GM19395 (cell line): Measurements from ENCODE around the gene KCTD19.

Experiments
- ATAC-seq: cut with Tn5 transposase; IDR thresholded peaks from one replicate; pipeline ENCODE4 v1.9.1; 2021; ENCODE audit warnings: mild to moderate bottlenecking, moderate library complexity; ENCODE audit not compliant: unreplicated experiment

Gene KCTD19

DNA sequence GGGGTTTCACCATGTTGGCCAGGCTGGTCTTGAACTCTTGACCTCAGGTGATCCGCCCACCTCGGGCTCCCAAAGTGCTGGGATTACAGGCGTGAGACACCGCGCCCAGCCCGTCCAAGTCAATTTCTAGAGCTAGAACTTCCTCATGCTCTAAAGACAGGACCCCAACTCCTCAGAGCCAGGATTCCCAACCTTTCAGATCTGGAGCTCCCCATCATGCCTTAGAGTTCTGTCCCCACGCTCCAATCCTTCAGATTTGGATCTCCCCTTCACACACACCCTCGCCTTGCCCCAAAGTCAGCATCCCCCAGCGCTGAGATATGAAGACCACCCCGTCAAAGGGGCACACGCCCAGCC lies 448 bp downstream of the KCTD19 start:
- no peak for ATAC-seq

DNA sequence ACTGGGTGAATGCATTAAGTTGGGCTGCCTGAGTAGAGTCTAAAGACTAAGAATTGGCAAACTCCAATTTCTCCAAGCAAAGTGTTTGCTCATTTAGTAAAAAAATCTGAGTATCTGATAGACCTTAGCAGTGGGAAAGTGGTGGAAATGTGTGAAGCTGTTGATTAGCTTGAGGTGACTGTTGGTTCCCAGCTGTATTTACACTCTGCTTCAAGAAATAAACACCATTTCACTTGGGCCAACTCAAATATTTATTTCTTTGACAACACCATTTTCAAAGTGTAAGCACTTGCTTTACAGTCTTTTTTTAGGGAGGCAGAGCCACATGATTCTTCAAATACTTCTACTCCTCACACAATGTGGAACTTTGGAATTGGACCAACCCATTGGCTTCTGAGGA lies 8.7 kb downstream of the KCTD19 start:
- no peak for ATAC-seq

DNA sequence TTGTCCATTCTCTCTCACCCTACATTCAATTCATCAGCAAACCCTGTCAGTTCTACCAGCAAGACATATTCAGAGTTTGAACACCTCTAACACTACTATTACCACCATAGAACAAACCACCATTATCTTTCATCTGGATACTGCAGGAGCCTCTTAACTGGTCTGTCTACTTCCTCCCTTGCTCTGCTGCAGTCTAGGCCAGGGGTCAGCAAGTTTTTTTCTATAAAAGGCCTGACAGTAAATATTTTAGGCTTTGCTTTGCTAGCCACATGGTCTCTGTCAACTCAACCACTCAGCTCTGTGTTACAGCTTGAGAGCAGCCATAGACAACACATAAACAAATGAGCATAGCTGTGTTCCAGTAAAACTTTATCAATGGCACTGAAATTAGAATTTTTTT lies 13.8 kb downstream of the KCTD19 start:
- ATAC-seq: no peak

DNA sequence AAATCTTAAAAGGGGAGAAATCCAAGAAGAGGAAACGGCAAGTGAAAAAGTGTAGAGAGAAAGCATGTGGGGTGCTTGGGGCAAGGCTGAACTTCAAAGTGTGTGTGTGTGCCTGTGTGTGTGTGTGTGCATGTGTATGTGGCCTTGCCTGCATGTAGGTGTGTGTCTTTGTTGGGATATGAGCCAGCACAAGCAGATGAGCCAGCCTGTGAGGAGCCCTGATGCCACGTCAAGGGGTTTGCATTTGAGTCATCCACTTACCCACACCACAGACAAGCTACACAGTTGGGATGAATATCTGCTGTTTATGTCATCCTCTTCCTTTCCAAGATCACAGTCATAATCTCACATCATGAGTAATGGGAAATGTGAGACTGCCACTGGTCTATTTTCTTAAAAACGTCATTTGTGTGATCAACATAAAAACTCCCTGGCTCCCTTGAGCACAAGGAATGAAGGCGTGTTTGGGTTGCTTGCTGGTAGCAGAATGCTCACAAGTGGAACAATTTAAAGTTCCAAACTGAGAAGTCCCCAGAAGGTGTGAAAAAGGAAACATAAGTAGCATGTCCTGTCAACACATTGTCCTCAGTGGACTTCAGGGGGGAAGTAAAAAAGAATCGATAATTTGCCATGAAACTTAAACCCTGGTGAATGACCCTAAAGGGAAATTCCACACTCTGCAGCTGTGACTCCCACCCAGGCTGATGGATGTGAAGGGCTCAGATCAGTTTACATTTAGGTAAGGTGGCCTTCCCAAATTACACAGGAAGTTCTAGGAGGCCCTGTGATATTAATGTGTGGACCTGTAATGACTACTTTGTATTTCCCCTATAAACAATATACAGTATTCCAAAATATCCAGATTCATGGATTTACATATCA lies 14.7 kb downstream of the KCTD19 start:
- peak; percentile 92 for ATAC-seq

DNA sequence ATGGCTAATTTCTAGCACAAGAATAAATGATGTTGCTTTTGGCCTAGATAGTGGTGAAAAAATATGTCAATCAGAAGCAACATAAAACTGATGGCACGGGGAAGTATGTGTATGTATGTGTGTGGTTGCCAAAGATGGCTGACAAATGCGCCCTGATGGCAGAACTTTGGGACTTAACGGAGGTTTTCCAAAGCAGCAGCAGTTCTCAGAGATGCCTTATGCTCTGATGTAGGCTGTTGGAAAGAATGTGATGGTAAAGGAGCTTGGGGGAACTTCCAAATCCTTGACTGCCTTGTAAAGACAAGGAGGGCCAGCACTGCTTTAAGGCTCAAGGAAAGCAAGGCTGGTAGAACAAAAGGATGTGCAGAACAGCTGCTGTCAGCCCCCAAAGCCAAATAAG lies 16.0 kb downstream of the KCTD19 start:
- no peak for ATAC-seq

DNA sequence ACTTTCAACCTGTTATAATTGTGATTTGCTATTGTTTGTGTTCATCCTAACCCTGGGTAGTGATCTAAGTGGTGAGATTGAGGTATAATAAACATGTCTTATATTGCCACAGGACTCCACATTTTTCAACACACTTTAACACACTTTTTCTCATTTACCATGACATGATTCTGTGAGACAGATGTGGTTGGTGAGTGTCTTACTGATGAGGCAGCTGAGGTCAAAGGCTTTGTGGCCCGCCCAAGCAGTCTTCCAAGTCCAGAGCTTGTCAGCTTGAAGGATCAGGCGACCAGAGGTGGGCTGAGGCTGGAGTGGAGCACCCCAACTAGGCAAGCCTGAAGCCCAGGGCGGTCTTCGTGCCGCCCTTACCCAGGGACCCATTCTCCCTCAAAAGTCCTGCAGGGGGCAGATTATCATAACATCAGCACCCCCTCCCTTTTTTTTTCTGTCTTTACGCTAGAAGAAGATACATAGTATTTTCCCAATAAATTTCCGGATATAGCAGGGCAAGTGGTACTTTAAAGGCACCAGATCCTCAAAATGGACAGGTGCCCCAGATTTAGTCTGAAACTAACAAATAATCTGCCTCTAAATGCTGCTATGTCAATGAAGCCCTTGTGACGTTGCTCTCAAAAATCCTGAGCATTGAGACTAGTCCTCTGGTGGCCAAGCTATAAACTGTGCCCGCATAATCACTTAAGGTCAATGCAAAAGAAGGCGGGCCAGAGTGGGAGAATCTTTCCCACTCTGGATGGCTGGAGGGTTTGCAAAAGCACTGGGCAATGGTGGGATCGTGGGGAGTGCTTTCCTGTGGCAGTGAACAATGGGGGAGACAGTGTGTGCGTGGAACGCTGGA lies 21.1 kb downstream of the KCTD19 start:
- ATAC-seq: no peak

DNA sequence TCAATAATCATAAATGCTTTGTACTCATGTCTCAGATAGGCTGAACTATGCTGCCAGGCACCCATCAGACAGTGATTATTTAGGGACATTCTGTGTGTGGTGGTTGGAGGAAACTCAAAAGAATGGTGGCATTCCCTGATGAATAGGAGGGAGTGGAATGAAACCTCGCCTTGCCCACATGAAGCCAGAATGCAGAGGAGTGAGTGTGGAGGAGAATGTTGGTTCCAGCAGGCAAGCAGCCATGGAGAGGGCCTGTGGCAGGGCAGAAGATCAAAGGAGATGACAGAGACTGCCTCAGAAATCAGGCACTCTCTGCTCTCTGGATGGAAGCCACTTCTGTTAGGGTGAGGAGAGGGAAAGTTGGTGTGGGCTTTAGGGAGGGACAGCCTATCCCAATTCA lies 22.5 kb downstream of the KCTD19 start:
- ATAC-seq: no peak

DNA sequence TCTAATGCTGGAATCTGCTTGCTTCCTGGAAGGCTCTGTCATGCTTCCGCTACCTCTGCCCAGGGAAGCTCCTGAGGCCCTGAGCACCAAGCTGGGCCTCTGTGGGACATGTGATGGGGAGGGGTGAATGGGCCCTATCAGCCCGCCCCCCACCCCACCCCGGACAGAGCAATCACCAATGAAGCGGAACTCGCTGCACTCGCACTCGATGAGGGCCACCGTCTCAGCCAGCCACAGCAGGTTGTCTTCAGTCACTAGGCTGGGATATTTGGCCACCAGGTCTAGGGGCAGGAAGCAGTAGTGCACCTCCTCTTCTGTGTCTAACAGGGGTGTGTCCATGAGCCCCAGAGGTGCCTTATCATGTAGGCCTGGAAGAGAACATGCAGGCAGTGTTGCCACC lies 23.6 kb downstream of the KCTD19 start:
- ATAC-seq: no peak

DNA sequence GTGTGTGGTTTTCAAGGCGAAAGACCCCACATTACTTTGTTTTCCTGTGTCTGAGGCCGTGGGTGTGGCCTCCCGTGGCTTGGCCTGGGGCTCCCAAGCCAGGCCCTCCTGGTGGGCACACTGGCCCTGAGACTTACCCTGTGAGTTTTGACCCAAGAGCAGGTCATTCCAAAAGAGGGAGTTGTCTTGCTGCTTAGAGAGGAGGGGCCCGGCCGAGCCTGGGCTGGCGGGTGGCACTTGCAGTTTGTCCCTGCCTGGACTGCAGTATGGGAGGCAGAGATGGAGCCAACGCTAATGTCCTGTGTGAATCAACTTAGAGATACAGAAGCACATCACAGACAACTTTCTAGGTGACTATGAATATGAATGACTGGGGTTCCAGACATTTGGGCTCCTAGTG lies 24.5 kb downstream of the KCTD19 start:
- ATAC-seq: no peak

DNA sequence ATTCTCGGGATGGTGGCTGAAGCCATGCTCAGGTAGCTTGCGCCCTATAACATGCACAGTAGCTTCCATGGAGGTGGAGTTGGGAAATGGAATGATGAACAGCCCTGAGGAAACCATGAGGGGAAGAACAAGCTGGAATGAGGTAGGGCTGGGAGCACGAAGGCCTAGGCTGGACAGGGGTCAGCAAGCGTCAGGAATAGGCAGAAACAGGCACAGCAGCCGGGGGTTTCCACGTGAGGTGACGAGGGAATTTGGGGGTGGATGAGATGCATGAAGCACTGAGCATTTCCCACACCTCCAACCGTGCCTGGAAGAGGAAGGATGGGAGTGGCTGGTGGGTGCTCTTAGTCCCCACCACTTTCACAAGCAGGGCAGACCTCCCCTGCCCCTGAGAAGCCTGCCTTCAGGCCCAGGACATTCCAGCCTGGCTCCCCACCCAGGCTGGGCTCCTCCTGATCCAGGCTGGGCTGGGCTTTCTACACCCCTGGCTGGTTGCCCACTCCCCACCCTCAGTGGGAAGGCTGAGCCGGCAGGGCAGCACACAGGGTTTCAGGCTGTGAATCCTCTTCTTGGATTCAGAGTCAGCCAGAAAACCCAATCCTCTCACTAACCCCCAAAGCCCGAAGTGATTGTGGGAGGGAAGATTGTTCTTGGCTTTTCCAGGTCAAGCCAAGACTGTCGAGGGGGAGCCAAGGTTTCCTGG lies 25.3 kb downstream of the KCTD19 start:
- ATAC-seq: no peak

DNA sequence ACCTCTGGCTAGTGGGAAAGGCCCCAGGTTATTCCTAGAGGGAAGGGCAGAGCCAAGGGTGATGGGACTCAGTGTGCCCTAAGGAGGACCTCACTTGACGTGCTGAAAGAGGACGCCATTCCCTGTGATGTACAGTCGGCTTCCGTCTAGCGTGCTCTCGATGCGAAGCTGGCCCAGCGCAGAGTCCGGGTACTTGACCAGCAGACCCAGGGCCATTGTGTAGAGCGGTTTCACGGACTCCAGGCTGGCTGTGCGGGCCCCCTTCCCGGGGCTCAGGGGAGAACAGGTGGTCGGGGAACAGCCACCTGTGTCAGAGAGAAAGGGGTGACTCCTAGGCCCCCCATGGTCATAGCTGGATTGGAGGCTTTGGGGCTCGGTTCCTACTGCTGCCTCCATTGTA lies 27.3 kb downstream of the KCTD19 start:
- no peak for ATAC-seq

DNA sequence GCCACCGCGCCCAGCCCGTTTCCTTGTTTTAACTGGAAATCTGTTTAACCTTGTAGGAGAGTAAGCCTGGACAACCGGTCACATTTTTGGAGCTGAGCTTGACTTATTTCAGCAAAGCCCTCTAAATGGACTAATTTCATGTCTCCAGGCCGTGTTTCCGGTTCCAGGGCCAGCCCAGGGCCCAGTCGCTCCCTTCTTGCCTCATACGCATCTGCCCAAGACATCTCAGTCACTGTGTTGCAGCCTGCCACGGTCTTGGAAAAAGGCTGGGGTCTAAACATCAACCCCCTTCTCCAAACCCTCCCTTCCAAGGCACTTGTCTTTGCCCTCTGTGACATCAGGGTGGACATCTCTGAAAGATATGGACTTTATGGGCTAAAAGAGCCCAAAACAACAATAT lies 28.3 kb downstream of the KCTD19 start:
- no peak for ATAC-seq

DNA sequence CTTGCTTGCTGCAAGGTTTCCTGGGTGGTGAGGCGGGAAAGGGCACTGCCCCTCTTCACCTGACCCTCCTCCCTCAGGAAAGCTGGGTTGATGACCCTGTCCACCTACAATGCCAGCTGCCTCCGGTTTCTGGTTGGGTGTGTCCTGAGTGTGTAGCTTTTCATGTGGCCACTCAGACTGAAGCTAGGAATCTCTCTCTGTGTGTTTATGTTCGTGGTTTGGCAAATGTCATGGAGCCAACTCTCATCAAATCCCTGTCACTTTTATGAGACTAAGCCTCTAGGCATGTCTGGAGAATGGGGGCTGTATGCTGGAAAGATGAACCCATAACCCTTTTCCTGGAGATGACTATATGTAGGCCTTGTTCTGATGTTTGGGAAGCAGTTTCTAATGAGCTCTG lies 30.1 kb downstream of the KCTD19 start:
- no peak for ATAC-seq

DNA sequence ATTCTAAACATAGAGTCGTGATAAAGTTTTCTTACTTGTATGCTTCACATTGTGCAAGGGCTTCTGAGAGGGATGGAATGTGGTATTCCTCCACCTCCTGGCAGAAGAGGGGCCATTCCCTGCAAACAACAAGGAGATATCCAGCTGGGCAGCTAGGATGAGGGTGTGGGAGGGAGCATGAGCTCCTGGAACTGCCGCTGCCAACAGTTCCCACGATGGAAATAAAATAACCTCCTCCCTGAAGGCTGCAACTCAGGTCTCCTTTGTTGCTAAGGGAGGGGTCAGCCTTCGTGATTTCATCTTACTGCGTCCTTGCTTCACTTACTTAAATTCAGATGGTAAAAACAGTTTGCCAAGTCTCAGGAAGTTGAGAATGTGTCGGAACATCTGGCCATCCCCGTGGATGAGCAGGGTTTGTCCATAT lies 31.6 kb downstream of the KCTD19 start:
- no peak for ATAC-seq

DNA sequence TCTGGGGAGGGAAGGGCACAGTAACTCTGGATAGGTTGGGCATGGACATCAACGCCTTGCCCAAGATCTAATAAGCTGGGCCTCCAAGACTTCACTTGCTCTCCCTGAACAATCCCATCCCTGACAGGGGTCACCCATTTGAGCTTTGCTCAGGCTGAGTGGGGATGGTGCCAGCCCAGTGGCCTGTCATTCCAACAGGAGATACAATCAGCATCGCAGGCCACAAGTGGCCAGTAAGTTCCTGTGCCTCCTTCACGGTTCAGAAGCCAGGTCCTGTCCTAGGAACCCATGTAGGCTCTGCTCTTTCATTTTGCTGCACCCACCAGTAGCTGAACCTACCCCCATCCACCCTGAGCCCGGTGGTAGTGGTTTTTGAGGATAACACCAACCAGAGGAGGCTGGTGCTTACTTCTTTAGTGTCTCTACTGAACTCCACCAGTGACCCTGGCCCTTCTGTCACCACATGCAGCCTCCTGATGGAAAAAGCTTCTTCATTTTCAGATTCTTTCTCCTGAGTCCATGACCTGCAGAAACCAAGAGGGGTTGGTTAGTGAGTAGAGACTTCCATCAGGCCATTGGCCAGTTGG lies 32.3 kb downstream of the KCTD19 start:
- ATAC-seq: no peak

DNA sequence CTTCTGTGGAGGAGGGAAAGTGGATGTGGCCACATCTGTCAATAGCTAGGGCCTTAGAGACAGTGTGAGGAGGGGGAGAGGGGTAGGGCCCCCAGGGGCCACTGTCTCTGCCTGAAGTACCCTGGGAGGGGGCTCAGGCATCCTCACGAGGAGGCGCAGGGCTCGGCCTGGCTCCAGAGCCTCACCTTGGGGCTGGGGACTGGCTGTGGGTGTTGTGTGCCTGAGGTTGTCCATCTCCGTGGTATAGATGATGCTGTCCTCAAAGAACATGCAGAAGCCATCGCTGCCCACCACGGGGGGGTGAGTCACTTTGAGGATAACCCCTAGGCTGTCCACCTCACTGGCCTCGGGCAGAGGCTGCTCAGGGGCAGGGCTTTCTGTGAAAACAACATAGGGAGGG lies 35.1 kb downstream of the KCTD19 start:
- no peak for ATAC-seq

DNA sequence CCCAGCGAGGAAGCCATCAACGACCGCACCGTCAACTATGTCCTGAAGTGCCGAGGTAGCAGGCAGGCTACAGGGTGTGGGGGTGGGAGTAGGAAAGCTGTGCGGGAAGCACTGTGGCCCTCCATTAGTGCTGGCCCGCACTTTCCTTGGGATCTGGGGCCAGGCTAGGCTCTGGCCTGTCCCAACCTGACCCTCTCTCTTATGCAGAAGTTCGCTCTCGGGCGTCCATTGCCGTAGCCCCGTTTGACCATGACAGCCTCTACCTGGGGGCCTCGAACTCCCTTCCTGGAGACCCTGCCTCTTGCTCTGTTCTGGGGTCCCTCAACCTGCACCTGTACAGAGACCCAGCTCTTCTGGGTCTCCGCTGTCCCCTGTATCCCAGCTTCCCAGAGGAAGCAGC lies 38.6 kb downstream of the KCTD19 start:
- no peak for ATAC-seq

DNA sequence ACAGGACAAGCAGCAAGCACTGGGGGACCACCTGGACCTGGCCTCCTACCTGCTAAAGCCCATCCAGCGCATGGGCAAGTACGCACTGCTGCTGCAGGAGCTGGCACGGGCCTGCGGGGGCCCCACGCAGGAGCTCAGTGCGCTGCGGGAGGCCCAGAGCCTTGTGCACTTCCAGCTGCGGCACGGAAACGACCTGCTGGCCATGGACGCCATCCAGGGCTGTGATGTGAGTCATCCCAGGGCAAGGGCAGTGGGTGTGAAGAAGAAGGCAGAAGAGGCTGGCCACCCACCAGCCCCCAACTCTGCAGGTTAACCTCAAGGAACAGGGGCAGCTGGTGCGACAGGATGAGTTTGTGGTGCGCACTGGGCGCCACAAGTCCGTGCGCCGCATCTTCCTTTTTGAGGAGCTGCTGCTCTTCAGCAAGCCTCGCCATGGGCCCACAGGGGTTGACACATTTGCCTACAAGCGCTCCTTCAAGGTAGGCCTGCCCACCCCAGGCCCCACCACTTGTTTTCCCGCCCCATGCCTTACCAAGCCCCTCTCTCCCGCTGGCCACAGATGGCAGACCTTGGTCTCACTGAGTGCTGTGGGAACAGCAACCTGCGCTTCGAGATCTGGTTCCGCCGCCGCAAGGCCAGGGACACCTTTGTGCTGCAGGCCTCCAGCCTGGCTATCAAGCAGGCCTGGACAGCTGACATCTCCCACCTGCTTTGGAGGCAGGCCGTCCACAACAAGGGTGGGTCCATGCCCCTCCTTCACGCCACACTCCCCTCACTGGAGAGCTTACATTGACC lies 39.9 kb downstream of the KCTD19 start:
- ATAC-seq: no peak

DNA sequence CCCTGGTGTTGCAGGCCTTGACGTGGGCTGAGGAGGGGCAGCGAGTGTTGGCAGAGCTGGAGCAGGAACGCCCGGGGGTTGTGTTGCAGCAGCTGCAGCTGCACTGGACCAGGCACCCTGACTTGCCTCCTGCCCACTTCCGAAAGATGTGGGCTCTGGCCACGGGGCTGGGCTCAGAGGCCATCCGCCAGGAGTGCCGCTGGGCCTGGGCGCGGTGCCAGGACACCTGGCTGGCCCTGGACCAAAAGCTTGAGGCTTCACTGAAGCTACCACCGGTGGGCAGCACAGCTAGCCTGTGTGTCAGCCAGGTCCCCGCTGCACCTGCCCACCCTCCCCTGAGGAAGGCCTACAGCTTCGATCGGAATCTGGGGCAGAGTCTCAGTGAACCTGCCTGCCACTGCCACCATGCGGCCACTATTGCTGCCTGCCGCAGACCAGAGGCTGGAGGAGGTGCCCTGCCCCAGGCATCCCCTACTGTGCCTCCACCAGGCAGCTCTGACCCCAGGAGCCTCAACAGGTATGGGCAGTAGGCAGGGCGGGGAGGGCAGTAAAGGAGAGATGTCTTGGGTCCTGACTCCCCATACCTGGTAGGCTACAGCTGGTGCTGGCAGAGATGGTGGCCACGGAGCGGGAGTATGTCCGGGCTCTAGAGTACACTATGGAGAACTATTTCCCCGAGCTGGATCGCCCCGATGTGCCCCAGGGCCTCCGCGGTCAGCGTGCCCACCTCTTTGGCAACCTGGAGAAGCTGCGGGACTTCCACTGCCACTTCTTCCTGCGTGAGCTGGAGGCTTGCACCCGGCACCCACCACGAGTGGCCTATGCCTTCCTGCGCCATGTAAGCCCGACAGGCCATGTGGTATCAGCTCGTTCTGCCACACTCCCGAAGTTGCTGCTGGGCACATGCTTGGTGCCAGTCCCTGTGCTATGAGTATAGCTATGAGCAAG lies 41.6 kb downstream of the KCTD19 start:
- no peak for ATAC-seq
